K562 (cell line): ENCODE data around the gene HSPB1. TPM values are rescaled to one million over a fixed set of nuclear protein-coding genes. Genes with fewer than 3 reads are reported as not detected.

Experiments
- DPF2 ChIP-seq: fragments of 450-650 bp; IDR thresholded peaks from 2 replicates; pipeline ENCODE4 v1.6.1; 2016
- MCM3 ChIP-seq: fragments of 450-650 bp; IDR thresholded peaks from 2 replicates; pipeline ENCODE4 v1.6.1; 2016
- NUFIP1 ChIP-seq: fragments of 450-650 bp; IDR thresholded peaks from 2 replicates; pipeline ENCODE4 v1.6.1; 2018; ENCODE audit not compliant: partially characterized antibody
- POU5F1 ChIP-seq: fragments of 150-350 bp; IDR thresholded peaks from 2 replicates; pipeline ENCODE4 v1.6.1; 2014; ENCODE audit warnings: borderline replicate concordance, low read length, low read depth, mild to moderate bottlenecking; ENCODE audit not compliant: partially characterized antibody
- RBM22 ChIP-seq: fragments of 200-400 bp; formaldehyde crosslinking; IDR thresholded peaks from 2 replicates; pipeline ENCODE4 v1.6.1; 2018; ENCODE audit warnings: low read length, low read depth; ENCODE audit not compliant: poor library complexity, severe bottlenecking
- SP2 ChIP-seq: IDR thresholded peaks from 2 replicates; pipeline ENCODE4 v1.6.1; 2011; ENCODE audit warnings: mild to moderate bottlenecking, low read depth, low read length, moderate library complexity; ENCODE audit not compliant: poor library complexity, severe bottlenecking; ENCODE audit errors: extremely low read depth
- TRIM28 ChIP-seq: fragments of 450-650 bp; IDR thresholded peaks from 2 replicates; pipeline ENCODE4 v1.6.1; 2017
- XRCC4 ChIP-seq: IDR thresholded peaks from one replicate; pipeline ENCODE4 v1.6.1; 2011; ENCODE audit not compliant: insufficient read depth, insufficient read length; ENCODE audit errors: extremely low read depth
- ZNF263 ChIP-seq: sonication (generic); formaldehyde crosslinking; IDR thresholded peaks from 2 replicates; pipeline ENCODE4 v1.8.0; 2022; ENCODE audit warnings: mild to moderate bottlenecking, missing genetic modification reagents, borderline replicate concordance
- polyA plus RNA-seq, 8 experiments: library from polyadenylated mRNA; depleted of rRNA in 4 of 8; stranded (reverse) in 5 of 8; unstranded in 3 of 8; fragments of >200 nt; fragmentation: Nextera tagmentation in 2 of 8; fragmentation: Illumina TruSeq in 1 of 8; extraction: Ambion mirVana in 2 of 8; extraction: Trizol in 1 of 8; gene quantifications; 2 replicates each; pipeline versions ENCODE4 v1.2.1 to v1.2.3, GENCODE V29; 2011 to 2014; ENCODE audit warnings: inconsistent platforms in 1 of 8, missing spikeins in 1 of 8
- total RNA-seq, 7 experiments: library from RNA; depleted of rRNA in 6 of 7; stranded (reverse); fragments of >200 nt in 6 of 7; fragmentation: Illumina TruSeq in 2 of 7; extraction: Trizol in 2 of 7; gene quantifications; 2 replicates each; pipeline versions ENCODE4 v1.2.1 to v1.2.3, GENCODE V29; 2011 to 2021; ENCODE audit warnings: low replicate concordance in 1 of 7
- TF ChIP-seq, protein P1 (sequence below), 2 experiments: fragments of 450-650 bp in 1 of 2; sonication (generic) in 1 of 2; formaldehyde crosslinking in 1 of 2; IDR thresholded peaks in 1 of 2; conservative IDR thresholded peaks in 1 of 2; 2 replicates each; pipeline versions ENCODE4 v1.6.1 to v1.8.1; 2016 to 2023; ENCODE audit warnings: mild to moderate bottlenecking in 2 of 2, moderate library complexity in 2 of 2, inconsistent platforms in 1 of 2, missing genetic modification reagents in 1 of 2
- TF ChIP-seq, protein P2 (sequence below), 2 experiments: fragments of 450-650 bp; formaldehyde crosslinking in 1 of 2; IDR thresholded peaks; 2 replicates each; pipeline versions ENCODE4 v1.4.0 to v1.6.1; 2014 to 2020; ENCODE audit warnings: mild to moderate bottlenecking in 2 of 2, borderline replicate concordance in 1 of 2, low read depth in 1 of 2
- TF ChIP-seq, protein P3 (sequence below): fragments of 450-650 bp; formaldehyde crosslinking; conservative IDR thresholded peaks from 2 replicates; pipeline ENCODE4 v1.4.0; 2022; ENCODE audit warnings: mild to moderate bottlenecking, missing genetic modification characterization
- TF ChIP-seq, protein P4 (sequence below): fragments of 250-450 bp; sonication (Bioruptor Pico); IDR thresholded peaks from 2 replicates; pipeline ENCODE4 v1.4.0; 2020
- TF ChIP-seq, protein P5 (sequence below): fragments of 450-650 bp; IDR thresholded peaks from 2 replicates; pipeline ENCODE4 v1.6.1; 2016; ENCODE audit warnings: missing biosample characterization, missing genetic modification characterization

HSPB1 gene
- total and polyA plus RNA-seq, 9 of the 15 experiments (the other 6 are each of a cell fraction or from before 2014, with no cell fraction given) = 27.1 to 522 (median 138) TPM

DNA sequence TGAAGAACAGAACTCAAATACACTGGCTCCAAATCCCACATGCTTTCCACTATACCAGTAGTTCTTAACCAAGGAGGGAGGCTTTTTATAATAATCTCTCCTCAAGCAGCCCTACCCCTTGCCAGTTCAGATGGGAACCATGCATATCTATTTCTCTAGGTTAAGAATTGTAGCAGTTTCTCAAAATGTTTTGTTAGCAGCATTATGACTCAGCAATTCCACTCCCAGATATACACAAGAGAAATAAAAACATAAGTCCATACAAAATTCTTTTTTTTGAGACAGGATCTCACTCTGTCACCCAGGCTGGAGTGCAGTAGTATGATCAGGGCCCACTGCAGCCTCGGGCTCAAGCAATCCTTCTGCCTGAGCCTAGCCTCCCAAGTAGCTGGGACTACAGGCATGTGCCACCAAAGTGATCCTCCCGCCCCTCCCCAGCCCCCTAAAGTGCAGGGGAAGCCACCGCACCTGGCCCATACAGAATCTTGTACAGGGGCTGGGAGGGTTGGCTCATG is 38.2 kb downstream of the HSPB1 start (continued):
- TF ChIP-seq, protein P1, sequence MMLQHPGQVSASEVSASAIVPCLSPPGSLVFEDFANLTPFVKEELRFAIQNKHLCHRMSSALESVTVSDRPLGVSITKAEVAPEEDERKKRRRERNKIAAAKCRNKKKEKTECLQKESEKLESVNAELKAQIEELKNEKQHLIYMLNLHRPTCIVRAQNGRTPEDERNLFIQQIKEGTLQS (IDR thresholded peaks at IDR 0.05) = peak; percentile 29; the same call in 1 of the 2 replicates
- TF ChIP-seq, protein P1 (CRISPR knock-in tag; conservative IDR thresholded peaks at IDR 0.05) = no peak
- TF ChIP-seq, protein P2, sequence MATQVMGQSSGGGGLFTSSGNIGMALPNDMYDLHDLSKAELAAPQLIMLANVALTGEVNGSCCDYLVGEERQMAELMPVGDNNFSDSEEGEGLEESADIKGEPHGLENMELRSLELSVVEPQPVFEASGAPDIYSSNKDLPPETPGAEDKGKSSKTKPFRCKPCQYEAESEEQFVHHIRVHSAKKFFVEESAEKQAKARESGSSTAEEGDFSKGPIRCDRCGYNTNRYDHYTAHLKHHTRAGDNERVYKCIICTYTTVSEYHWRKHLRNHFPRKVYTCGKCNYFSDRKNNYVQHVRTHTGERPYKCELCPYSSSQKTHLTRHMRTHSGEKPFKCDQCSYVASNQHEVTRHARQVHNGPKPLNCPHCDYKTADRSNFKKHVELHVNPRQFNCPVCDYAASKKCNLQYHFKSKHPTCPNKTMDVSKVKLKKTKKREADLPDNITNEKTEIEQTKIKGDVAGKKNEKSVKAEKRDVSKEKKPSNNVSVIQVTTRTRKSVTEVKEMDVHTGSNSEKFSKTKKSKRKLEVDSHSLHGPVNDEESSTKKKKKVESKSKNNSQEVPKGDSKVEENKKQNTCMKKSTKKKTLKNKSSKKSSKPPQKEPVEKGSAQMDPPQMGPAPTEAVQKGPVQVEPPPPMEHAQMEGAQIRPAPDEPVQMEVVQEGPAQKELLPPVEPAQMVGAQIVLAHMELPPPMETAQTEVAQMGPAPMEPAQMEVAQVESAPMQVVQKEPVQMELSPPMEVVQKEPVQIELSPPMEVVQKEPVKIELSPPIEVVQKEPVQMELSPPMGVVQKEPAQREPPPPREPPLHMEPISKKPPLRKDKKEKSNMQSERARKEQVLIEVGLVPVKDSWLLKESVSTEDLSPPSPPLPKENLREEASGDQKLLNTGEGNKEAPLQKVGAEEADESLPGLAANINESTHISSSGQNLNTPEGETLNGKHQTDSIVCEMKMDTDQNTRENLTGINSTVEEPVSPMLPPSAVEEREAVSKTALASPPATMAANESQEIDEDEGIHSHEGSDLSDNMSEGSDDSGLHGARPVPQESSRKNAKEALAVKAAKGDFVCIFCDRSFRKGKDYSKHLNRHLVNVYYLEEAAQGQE (IDR thresholded peaks at IDR 0.05; ENCODE audit: borderline replicate concordance) = no peak
- TF ChIP-seq, protein P2 (CRISPR knock-in tag; IDR thresholded peaks at IDR 0.05; ENCODE audit: low read depth) = no peak
- TF ChIP-seq, protein P3, sequence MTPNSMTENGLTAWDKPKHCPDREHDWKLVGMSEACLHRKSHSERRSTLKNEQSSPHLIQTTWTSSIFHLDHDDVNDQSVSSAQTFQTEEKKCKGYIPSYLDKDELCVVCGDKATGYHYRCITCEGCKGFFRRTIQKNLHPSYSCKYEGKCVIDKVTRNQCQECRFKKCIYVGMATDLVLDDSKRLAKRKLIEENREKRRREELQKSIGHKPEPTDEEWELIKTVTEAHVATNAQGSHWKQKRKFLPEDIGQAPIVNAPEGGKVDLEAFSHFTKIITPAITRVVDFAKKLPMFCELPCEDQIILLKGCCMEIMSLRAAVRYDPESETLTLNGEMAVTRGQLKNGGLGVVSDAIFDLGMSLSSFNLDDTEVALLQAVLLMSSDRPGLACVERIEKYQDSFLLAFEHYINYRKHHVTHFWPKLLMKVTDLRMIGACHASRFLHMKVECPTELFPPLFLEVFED (CRISPR knock-in tag) = no peak
- no peak for TF ChIP-seq NUFIP1
- no peak for TF ChIP-seq POU5F1
- no peak for TF ChIP-seq MCM3
- no peak for TF ChIP-seq TRIM28
- no peak for TF ChIP-seq XRCC4
- no peak for TF ChIP-seq RBM22
- peak; percentile 30; the same call in 1 of the 2 replicates for TF ChIP-seq DPF2
- TF ChIP-seq, protein P4, sequence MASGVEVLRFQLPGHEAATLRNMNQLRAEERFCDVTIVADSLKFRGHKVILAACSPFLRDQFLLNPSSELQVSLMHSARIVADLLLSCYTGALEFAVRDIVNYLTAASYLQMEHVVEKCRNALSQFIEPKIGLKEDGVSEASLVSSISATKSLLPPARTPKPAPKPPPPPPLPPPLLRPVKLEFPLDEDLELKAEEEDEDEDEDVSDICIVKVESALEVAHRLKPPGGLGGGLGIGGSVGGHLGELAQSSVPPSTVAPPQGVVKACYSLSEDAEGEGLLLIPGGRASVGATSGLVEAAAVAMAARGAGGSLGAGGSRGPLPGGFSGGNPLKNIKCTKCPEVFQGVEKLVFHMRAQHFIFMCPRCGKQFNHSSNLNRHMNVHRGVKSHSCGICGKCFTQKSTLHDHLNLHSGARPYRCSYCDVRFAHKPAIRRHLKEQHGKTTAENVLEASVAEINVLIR (CRISPR knock-in tag) = no peak
- TF ChIP-seq, protein P5, sequence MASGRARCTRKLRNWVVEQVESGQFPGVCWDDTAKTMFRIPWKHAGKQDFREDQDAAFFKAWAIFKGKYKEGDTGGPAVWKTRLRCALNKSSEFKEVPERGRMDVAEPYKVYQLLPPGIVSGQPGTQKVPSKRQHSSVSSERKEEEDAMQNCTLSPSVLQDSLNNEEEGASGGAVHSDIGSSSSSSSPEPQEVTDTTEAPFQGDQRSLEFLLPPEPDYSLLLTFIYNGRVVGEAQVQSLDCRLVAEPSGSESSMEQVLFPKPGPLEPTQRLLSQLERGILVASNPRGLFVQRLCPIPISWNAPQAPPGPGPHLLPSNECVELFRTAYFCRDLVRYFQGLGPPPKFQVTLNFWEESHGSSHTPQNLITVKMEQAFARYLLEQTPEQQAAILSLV = no peak
- no peak for TF ChIP-seq SP2
- no peak for TF ChIP-seq ZNF263
